MM.1S (cell line): ENCODE measurements around the gene CREB5.

Experiments
- DNase-seq: peaks from one replicate; pipeline ENCODE4 v3.0.0-alpha.2; 2015
- H2AFZ ChIP-seq: fragments of 300-600 bp; sonication (generic); 2 replicates; pipeline ENCODE4 v1.6.0; 2016; ENCODE audit warnings: antibody characterized with exemption, low read length
- H3F3A ChIP-seq: fragments of 300-600 bp; sonication (generic); 2 replicates; pipeline ENCODE4 v1.6.1; 2016; ENCODE audit warnings: mild to moderate bottlenecking, antibody characterized with exemption, low read length, moderate library complexity, mixed read lengths; ENCODE audit not compliant: insufficient read depth
- H3K27ac ChIP-seq: fragments of 300-600 bp; sonication (generic); 2 replicates; pipeline ENCODE4 v1.5.1; 2016; ENCODE audit warnings: mild to moderate bottlenecking, low read length
- H3K27me3 ChIP-seq: fragments of 300-600 bp; sonication (generic); replicated peaks from 2 replicates; pipeline ENCODE4 v1.6.0; 2016; ENCODE audit warnings: low read length; ENCODE audit not compliant: insufficient read depth
- H3K36me3 ChIP-seq: fragments of 300-600 bp; sonication (generic); replicated peaks from 2 replicates; pipeline ENCODE4 v1.6.1; 2016; ENCODE audit warnings: mild to moderate bottlenecking, low read length, mixed read lengths; ENCODE audit not compliant: insufficient read depth
- H3K4me1 ChIP-seq: fragments of 300-600 bp; sonication (generic); 2 replicates; pipeline ENCODE4 v1.6.1; 2016; ENCODE audit warnings: low read length, mixed read lengths
- H3K4me2 ChIP-seq: fragments of 300-600 bp; sonication (generic); 2 replicates; pipeline ENCODE4 v1.6.0; 2016; ENCODE audit warnings: low read depth, low read length
- H3K4me3 ChIP-seq: fragments of 300-600 bp; sonication (generic); 2 replicates; pipeline ENCODE4 v1.5.1; 2016; ENCODE audit warnings: low read length, mixed read lengths
- H3K79me2 ChIP-seq: fragments of 300-600 bp; sonication (generic); 2 replicates; pipeline ENCODE4 v1.6.1; 2016; ENCODE audit warnings: mixed run types, low read length, mixed read lengths
- H3K9ac ChIP-seq: fragments of 300-600 bp; sonication (generic); 2 replicates; pipeline ENCODE4 v1.6.1; 2016; ENCODE audit warnings: low read length, mixed read lengths
- H3K9me2 ChIP-seq: fragments of 300-600 bp; sonication (generic); replicated peaks from 2 replicates; pipeline ENCODE4 v1.6.1; 2016; ENCODE audit warnings: mild to moderate bottlenecking, low read length, mixed read lengths; ENCODE audit not compliant: insufficient read depth
- H3K9me3 ChIP-seq: fragments of 300-600 bp; sonication (generic); replicated peaks from 2 replicates; pipeline ENCODE4 v1.6.1; 2016; ENCODE audit warnings: mild to moderate bottlenecking, low read length, mixed read lengths; ENCODE audit not compliant: insufficient read depth
- H4K20me1 ChIP-seq: fragments of 300-600 bp; sonication (generic); 2 replicates; pipeline ENCODE4 v1.6.1; 2016; ENCODE audit warnings: mild to moderate bottlenecking, low read length, moderate library complexity, mixed read lengths; ENCODE audit not compliant: insufficient read depth
- EZH2 ChIP-seq: fragments of 300-600 bp; sonication (generic); optimal IDR thresholded peaks from 2 replicates; pipeline ENCODE3; 2017; ENCODE audit warnings: low read depth, mild to moderate bottlenecking, antibody characterized with exemption, low read length, mixed read lengths
- EZH2phosphoT487 ChIP-seq: fragments of 300-600 bp; sonication (generic); IDR thresholded peaks from 2 replicates; pipeline ENCODE4 v1.6.1; 2018; ENCODE audit warnings: antibody characterized with exemption, low read length
- TF ChIP-seq, protein P1 (sequence below): fragments of 300-600 bp; sonication (generic); IDR thresholded peaks from 2 replicates; pipeline ENCODE4 v1.5.1; 2016; ENCODE audit warnings: antibody characterized with exemption, low read length, mixed read lengths

Gene CREB5

DNA sequence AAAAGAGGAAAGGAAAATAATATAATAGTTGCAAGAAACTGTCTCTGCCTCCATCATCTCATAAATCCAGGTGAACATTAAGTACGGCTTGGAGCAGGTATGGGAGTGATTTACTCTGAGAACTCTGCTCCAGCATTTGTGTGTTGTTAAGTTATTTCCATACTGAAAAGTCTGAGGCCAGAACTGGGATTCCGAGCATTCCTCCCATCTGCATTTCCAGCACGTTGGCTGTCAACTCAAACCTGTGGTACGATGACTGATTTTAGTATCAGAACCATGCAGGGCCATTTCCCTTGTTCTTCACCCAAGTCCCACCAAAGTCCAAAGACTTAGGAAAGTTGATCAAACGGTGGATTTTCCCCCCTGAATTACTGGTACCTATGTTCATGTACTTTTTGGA, 104.9 kb downstream of the CREB5 start:
- no peaks in the 10 kb centered on the region for H3K9me2 ChIP-seq
- H3K27me3 ChIP-seq = no peaks in the 10 kb centered on the region
- no peaks in the 10 kb centered on the region for H3K79me2 ChIP-seq
- H3F3A ChIP-seq = no peaks in the 10 kb centered on the region
- H3K9me3 ChIP-seq = no peaks in the 10 kb centered on the region
- no peaks in the 10 kb centered on the region for H3K4me1 ChIP-seq
- no peak overlapping the region for H2AFZ ChIP-seq
- no peaks in the 10 kb centered on the region for H3K36me3 ChIP-seq
- no peak for TF ChIP-seq EZH2
- TF ChIP-seq, protein P1, sequence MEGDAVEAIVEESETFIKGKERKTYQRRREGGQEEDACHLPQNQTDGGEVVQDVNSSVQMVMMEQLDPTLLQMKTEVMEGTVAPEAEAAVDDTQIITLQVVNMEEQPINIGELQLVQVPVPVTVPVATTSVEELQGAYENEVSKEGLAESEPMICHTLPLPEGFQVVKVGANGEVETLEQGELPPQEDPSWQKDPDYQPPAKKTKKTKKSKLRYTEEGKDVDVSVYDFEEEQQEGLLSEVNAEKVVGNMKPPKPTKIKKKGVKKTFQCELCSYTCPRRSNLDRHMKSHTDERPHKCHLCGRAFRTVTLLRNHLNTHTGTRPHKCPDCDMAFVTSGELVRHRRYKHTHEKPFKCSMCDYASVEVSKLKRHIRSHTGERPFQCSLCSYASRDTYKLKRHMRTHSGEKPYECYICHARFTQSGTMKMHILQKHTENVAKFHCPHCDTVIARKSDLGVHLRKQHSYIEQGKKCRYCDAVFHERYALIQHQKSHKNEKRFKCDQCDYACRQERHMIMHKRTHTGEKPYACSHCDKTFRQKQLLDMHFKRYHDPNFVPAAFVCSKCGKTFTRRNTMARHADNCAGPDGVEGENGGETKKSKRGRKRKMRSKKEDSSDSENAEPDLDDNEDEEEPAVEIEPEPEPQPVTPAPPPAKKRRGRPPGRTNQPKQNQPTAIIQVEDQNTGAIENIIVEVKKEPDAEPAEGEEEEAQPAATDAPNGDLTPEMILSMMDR = no peak
- TF ChIP-seq EZH2phosphoT487 = no peak
- H3K27ac ChIP-seq = no peak overlapping the region
- H4K20me1 ChIP-seq = no peaks in the 10 kb centered on the region
- no peak overlapping the region for H3K4me2 ChIP-seq
- H3K9ac ChIP-seq = no peak overlapping the region
- H3K4me3 ChIP-seq = no peak overlapping the region
- no peak for DNase-seq

DNA sequence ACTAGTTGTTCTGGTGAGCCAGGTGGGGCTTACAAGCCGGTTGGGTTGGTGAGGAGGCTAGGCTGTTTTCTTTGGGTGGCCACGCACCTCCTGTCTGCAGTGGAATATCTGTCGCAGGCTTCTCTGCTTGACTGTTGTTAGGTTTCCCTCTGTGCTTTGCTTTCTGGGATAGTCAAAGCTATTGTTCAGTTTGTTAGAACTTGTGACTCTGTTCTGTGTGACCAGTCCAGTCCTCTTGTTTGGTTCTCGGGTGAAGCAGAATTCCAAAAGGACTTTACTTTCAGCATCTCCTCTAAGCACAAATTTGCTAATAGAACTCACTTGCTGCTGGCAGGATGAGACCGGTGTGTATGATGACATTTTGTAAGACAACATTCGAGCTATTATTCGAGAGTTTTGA, 105.3 kb downstream of the CREB5 start:
- no peaks in the 10 kb centered on the region for H3K36me3 ChIP-seq
- H4K20me1 ChIP-seq = no peaks in the 10 kb centered on the region
- H3K4me3 ChIP-seq = no peak overlapping the region
- H3K9ac ChIP-seq = no peak overlapping the region
- TF ChIP-seq EZH2 = no peak
- no peak for TF ChIP-seq EZH2phosphoT487
- TF ChIP-seq, protein P1 = no peak
- no peak overlapping the region for H3K4me2 ChIP-seq
- no peaks in the 10 kb centered on the region for H3K4me1 ChIP-seq
- H3K27ac ChIP-seq = no peak overlapping the region
- no peaks in the 10 kb centered on the region for H3K27me3 ChIP-seq
- no peak for DNase-seq
- no peaks in the 10 kb centered on the region for H3K79me2 ChIP-seq
- no peak overlapping the region for H2AFZ ChIP-seq
- H3K9me2 ChIP-seq = no peaks in the 10 kb centered on the region
- no peaks in the 10 kb centered on the region for H3F3A ChIP-seq
- no peaks in the 10 kb centered on the region for H3K9me3 ChIP-seq

DNA sequence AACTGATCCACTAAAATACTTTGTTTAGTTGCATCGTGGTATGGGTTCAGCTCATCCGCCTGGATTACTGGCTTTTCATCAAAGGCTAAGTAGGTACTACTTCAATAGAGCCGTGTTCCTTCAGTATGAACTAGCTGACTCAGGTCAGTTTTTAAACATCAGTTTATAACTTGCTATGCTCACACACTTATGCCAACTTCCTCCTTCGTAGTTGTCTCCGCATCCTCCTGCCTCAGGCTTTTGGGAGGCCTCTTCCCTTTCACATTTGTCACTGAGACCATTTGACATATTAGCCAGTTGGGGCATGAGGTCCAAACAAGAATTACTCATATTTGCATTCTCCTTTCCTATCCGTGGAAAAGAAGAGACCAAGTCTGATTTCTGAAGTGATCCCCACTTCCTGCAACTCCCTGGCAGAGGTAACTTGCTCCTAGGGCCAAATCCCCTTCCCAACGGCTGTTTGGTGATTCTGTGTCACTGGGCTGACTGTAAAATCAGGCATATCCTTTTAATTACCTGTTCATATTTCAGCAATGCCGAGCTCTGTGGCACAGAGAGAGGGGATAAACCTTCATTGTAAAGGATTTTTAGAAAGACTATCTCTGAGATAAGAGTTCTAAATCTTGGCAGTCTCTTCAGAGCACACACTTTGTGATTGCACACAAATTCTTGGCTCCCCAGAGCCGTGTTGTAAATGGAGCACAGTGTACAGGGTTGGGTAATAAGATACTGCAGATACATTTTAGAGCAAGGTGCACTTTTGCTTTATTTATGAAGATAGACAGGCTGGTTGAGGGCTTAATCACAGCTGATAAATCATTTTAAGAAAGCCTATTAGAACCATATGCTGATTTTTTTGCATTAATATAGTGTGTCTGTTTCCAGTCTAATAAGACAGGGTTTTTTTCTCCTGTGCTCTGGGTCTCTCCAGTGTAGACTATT, 108.0 kb downstream of the CREB5 start:
- Histone ChIP-seq H3K79me2 (no peaks in the 10 kb centered on the region), H3K4me3 (no peak overlapping the region), H3K9me3 (no peaks in the 10 kb centered on the region), H3K36me3 (no peaks in the 10 kb centered on the region), H3K4me1 (no peaks in the 10 kb centered on the region), H3K9me2 (no peaks in the 10 kb centered on the region), H3K27ac (no peak overlapping the region), H3K4me2 (no peak overlapping the region), H3F3A (no peaks in the 10 kb centered on the region), H4K20me1 (no peaks in the 10 kb centered on the region), H2AFZ (no peak overlapping the region), H3K27me3 (no peaks in the 10 kb centered on the region), H3K9ac (no peak overlapping the region)
- TF ChIP-seq EZH2 = no peak
- TF ChIP-seq EZH2phosphoT487 = no peak
- TF ChIP-seq, protein P1 = no peak
- no peak for DNase-seq
